Liver (tissue), 9 donors: ENCODE measurements around the gene AKAIN1. TPM values are rescaled to one million over a fixed set of nuclear protein-coding genes. Genes with fewer than 3 reads are reported as not detected.

Source experiments
- DNase-seq: peaks from one replicate; pipeline ENCODE4 v3.0.0-alpha.2; 2017; ENCODE audit warnings: low spot score
- H3K27ac ChIP-seq, 2 donors: one replicate each; pipeline ENCODE4 v1.7.0; 2013; ENCODE audit warnings: inconsistent platforms in 2 of 2, low read length in 2 of 2, control low read depth in 1 of 2, low read depth in 1 of 2, mild to moderate bottlenecking in 1 of 2
- H3K27me3 ChIP-seq, 4 donors: one replicate each; pipeline versions ENCODE4 v1.6.1 to v1.7.0; 2013; ENCODE audit warnings: low read length in 3 of 4, inconsistent platforms in 1 of 4, mild to moderate bottlenecking in 1 of 4, moderate library complexity in 1 of 4; ENCODE audit not compliant: control insufficient read depth in 4 of 4, insufficient read depth in 4 of 4
- H3K36me3 ChIP-seq, 4 donors: one replicate each; pipeline versions ENCODE4 v1.6.1 to v1.7.0; 2013; ENCODE audit warnings: low read length in 3 of 4, mild to moderate bottlenecking in 3 of 4, low read depth in 1 of 4, moderate library complexity in 1 of 4; ENCODE audit not compliant: control insufficient read depth in 4 of 4, insufficient read depth in 3 of 4
- H3K4me1 ChIP-seq, 4 donors: one replicate each; pipeline versions ENCODE4 v1.6.1 to v1.7.0; 2013; ENCODE audit warnings: low read length in 3 of 4, mild to moderate bottlenecking in 3 of 4, moderate library complexity in 1 of 4; ENCODE audit not compliant: control insufficient read depth in 4 of 4, insufficient read depth in 4 of 4
- H3K4me3 ChIP-seq, 3 donors: one replicate each; pipeline versions ENCODE4 v1.6.1 to v1.7.0; 2013; ENCODE audit warnings: low read length in 3 of 3, control low read depth in 1 of 3, low read depth in 1 of 3, mild to moderate bottlenecking in 1 of 3
- H3K9ac ChIP-seq, 2 donors: one replicate each; pipeline ENCODE4 v1.7.0; 2013; ENCODE audit warnings: low read length in 2 of 2, mild to moderate bottlenecking in 2 of 2, moderate library complexity in 2 of 2, control low read depth in 1 of 2, low read depth in 1 of 2
- H3K9me3 ChIP-seq, 4 donors: one replicate each; pipeline versions ENCODE4 v1.6.1 to v1.7.0; 2013; ENCODE audit warnings: low read length in 3 of 4; ENCODE audit not compliant: control insufficient read depth in 4 of 4
- CTCF ChIP-seq: fragments of 150-350 bp; IDR thresholded peaks from 2 replicates; pipeline ENCODE4 v1.5.1; 2017; ENCODE audit warnings: improper control_type of control experiment, low read depth, low read length; ENCODE audit not compliant: missing input control
- EGR1 ChIP-seq, 2 donors: IDR thresholded peaks; 2 replicates each; pipeline ENCODE4 v1.6.1; 2016 to 2018; ENCODE audit warnings: antibody characterized with exemption in 2 of 2, low read depth in 2 of 2
- FOXA1 ChIP-seq: IDR thresholded peaks from 2 replicates; pipeline ENCODE4 v1.6.1; 2016; ENCODE audit warnings: antibody characterized with exemption
- FOXA2 ChIP-seq: IDR thresholded peaks from 2 replicates; pipeline ENCODE4 v1.6.1; 2016; ENCODE audit warnings: antibody characterized with exemption
- GABPA ChIP-seq, 2 donors: IDR thresholded peaks in 1 of 2; conservative IDR thresholded peaks in 1 of 2; 2 replicates each; pipeline ENCODE4 v1.6.1; 2016; ENCODE audit warnings: antibody characterized with exemption in 2 of 2, mild to moderate bottlenecking in 1 of 2, moderate library complexity in 1 of 2
- HNF4A ChIP-seq, 2 donors: conservative IDR thresholded peaks; 2 replicates each; pipeline ENCODE4 v1.6.1; 2016; ENCODE audit warnings: antibody characterized with exemption in 2 of 2, mild to moderate bottlenecking in 2 of 2
- HNF4G ChIP-seq: IDR thresholded peaks from 2 replicates; pipeline ENCODE4 v1.6.1; 2016; ENCODE audit warnings: antibody characterized with exemption
- JUND ChIP-seq, 2 donors: IDR thresholded peaks; 2 replicates each; pipeline ENCODE4 v1.6.1; 2016; ENCODE audit warnings: antibody characterized with exemption in 2 of 2
- MAX ChIP-seq: IDR thresholded peaks from 2 replicates; pipeline ENCODE4 v1.6.1; 2016; ENCODE audit warnings: antibody characterized with exemption
- NR2F2 ChIP-seq: IDR thresholded peaks from 2 replicates; pipeline ENCODE4 v1.6.1; 2016; ENCODE audit warnings: antibody characterized with exemption
- RAD21 ChIP-seq, 2 donors: IDR thresholded peaks; 2 replicates each; pipeline ENCODE4 v1.6.1; 2016; ENCODE audit warnings: antibody characterized with exemption in 2 of 2, mild to moderate bottlenecking in 2 of 2
- RXRA ChIP-seq, 2 donors: IDR thresholded peaks; 2 replicates each; pipeline ENCODE4 v1.6.1; 2017 to 2018; ENCODE audit warnings: antibody characterized with exemption in 2 of 2, mild to moderate bottlenecking in 1 of 2
- SP1 ChIP-seq: IDR thresholded peaks from 2 replicates; pipeline ENCODE4 v1.6.1; 2018; ENCODE audit warnings: antibody characterized with exemption, mild to moderate bottlenecking
- TAF1 ChIP-seq: conservative IDR thresholded peaks from 2 replicates; pipeline ENCODE4 v1.6.1; 2016; ENCODE audit warnings: antibody characterized with exemption, mild to moderate bottlenecking
- YY1 ChIP-seq: IDR thresholded peaks from 2 replicates; pipeline ENCODE4 v1.6.1; 2016; ENCODE audit warnings: antibody characterized with exemption, mild to moderate bottlenecking
- ZBTB33 ChIP-seq: IDR thresholded peaks from 2 replicates; pipeline ENCODE4 v1.6.1; 2016; ENCODE audit warnings: antibody characterized with exemption
- WGBS: extraction: QIAGEN DNeasy Blood & Tissue Kit; methylation state at CpG from one replicate; pipeline ENCODE4 v1.1.7; 2013; 5-methylcytosine and 5-hydroxymethylcytosine counted together
- polyA plus RNA-seq, 2 donors: library from polyadenylated mRNA; stranded (reverse) in 1 of 2; unstranded in 1 of 2; fragments of 200-250 nt in 1 of 2; fragments of >200 nt in 1 of 2; fragmentation: Nextera tagmentation in 1 of 2; extraction: Ambion mirVana in 1 of 2; gene quantifications; one replicate each; pipeline versions ENCODE4 v1.2.1 to v1.2.3, GENCODE V29; 2013 to 2015
- total RNA-seq, 2 donors: library from RNA; depleted of rRNA; stranded (reverse); fragments of >200 nt; gene quantifications; one replicate each; pipeline ENCODE4 v1.2.3, GENCODE V29; 2014
- TF ChIP-seq, protein P1 (sequence below): IDR thresholded peaks from 2 replicates; pipeline ENCODE4 v1.6.1; 2016; ENCODE audit warnings: antibody characterized with exemption, mild to moderate bottlenecking
- TF ChIP-seq, protein P2 (sequence below): IDR thresholded peaks from 2 replicates; pipeline ENCODE4 v1.6.1; 2016; ENCODE audit warnings: antibody characterized with exemption
- donor health status: healthy.
- donor health status: healthy.
- donor health status: healthy.
- donor health status: healthy.
- donor health status: healthy.

AKAIN1 gene
- total and polyA plus RNA-seq, 4 donors, result 0.31 to 0.75 TPM; not detected in 2

DNA sequence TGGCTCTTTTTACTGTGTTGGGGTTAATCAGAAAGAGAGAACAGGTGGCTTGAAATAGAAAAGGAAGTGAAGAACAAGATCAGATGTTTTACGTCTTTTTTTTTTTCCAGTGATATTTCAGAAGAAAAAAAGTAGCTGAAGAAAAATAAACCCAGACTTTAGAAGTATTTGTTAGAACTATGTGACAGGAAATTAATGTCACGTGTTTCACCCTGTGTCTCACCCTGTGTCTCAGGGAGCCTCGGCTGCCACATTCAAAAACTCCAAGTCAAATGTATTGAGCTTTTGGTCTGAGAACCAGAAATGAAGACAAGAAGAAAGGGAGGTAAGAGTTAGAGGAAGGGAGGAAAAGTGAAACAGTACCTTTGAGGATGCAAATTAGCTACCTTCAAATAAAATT is 38.0 kb downstream of the AKAIN1 start (continued):
- TF ChIP-seq, protein P1, sequence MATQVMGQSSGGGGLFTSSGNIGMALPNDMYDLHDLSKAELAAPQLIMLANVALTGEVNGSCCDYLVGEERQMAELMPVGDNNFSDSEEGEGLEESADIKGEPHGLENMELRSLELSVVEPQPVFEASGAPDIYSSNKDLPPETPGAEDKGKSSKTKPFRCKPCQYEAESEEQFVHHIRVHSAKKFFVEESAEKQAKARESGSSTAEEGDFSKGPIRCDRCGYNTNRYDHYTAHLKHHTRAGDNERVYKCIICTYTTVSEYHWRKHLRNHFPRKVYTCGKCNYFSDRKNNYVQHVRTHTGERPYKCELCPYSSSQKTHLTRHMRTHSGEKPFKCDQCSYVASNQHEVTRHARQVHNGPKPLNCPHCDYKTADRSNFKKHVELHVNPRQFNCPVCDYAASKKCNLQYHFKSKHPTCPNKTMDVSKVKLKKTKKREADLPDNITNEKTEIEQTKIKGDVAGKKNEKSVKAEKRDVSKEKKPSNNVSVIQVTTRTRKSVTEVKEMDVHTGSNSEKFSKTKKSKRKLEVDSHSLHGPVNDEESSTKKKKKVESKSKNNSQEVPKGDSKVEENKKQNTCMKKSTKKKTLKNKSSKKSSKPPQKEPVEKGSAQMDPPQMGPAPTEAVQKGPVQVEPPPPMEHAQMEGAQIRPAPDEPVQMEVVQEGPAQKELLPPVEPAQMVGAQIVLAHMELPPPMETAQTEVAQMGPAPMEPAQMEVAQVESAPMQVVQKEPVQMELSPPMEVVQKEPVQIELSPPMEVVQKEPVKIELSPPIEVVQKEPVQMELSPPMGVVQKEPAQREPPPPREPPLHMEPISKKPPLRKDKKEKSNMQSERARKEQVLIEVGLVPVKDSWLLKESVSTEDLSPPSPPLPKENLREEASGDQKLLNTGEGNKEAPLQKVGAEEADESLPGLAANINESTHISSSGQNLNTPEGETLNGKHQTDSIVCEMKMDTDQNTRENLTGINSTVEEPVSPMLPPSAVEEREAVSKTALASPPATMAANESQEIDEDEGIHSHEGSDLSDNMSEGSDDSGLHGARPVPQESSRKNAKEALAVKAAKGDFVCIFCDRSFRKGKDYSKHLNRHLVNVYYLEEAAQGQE, result no peak
- no peak for TF ChIP-seq HNF4A (conservative IDR thresholded peaks at IDR 0.05)
- no peak for TF ChIP-seq TAF1

DNA sequence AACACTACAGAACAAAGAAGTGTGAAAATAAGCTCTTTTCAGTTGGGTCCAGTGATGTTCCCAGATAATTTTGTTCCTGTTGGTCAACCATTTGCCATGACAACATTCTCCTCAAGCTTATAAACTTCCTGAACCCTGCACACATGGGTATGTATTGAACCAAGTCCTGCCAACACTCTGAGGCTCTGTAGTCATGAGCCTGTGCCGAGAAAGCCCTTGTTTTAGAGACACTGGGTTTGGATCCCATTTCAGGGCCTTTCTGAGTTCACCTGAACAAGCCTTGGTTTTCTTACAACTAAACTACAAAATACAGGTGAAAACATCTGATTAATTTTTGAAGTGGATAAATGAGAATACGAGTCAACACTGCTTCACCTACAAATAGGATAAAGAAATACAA is 38.5 kb downstream of the AKAIN1 start:
- Histone ChIP-seq H3K4me1 (no peaks in the 10 kb centered on the region), H3K9ac (no peak overlapping the region), H3K4me3 (no peak overlapping the region), H3K27me3 (no peaks in the 10 kb centered on the region), H3K9me3 (peaks cover 0 to 8% (median 0%) of the 10 kb centered on the region in 4 donors), H3K27ac (no peak overlapping the region), H3K36me3 (no peaks in the 10 kb centered on the region)
- TF ChIP-seq MAX, result no peak
- no peak for TF ChIP-seq HNF4G
- TF ChIP-seq, protein P1, result no peak
- no peak for TF ChIP-seq NR2F2
- TF ChIP-seq FOXA2, result no peak
- no peak for TF ChIP-seq FOXA1
- TF ChIP-seq RAD21 (IDR thresholded peaks at IDR 0.05), result no peak
- TF ChIP-seq, protein P2, sequence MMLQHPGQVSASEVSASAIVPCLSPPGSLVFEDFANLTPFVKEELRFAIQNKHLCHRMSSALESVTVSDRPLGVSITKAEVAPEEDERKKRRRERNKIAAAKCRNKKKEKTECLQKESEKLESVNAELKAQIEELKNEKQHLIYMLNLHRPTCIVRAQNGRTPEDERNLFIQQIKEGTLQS, result no peak
- no peak for TF ChIP-seq TAF1
- TF ChIP-seq JUND (IDR thresholded peaks at IDR 0.05), result no peak
- TF ChIP-seq SP1, result no peak
- TF ChIP-seq GABPA (IDR thresholded peaks at IDR 0.05 in 1 of 2, conservative IDR thresholded peaks at IDR 0.05 in 1 of 2), result no peak
- no peak for TF ChIP-seq EGR1 (IDR thresholded peaks at IDR 0.05; ENCODE audit: low read depth in 2 of 2)
- DNase-seq, result no peak
- 56% methylated on average over 2 of the region's 2 CpGs for WGBS

GRCh38 chr18:5158172-5158571 is 38.9 kb downstream of the AKAIN1 start:
- DNase-seq, result no peak
- no peaks in the 10 kb centered on the region for H3K36me3 ChIP-seq
- H3K4me3 ChIP-seq, result no peak overlapping the region

More at GRCh38 chr18:5158172-5158571, 38.9 kb downstream of the AKAIN1 start:
- no peak overlapping the region for H3K9ac ChIP-seq
- TF ChIP-seq, protein P2, result no peak
- TF ChIP-seq YY1, result no peak
- TF ChIP-seq MAX, result no peak
- no peak for TF ChIP-seq JUND (IDR thresholded peaks at IDR 0.05)
- no peak for TF ChIP-seq RXRA (IDR thresholded peaks at IDR 0.05)
- no peak for TF ChIP-seq ZBTB33
- TF ChIP-seq TAF1, result no peak
- TF ChIP-seq GABPA (IDR thresholded peaks at IDR 0.05 in 1 of 2, conservative IDR thresholded peaks at IDR 0.05 in 1 of 2), result no peak
- no peak for TF ChIP-seq NR2F2
- TF ChIP-seq FOXA1, result no peak
- no peak for TF ChIP-seq RAD21 (IDR thresholded peaks at IDR 0.05)
- no peak for TF ChIP-seq CTCF
- TF ChIP-seq SP1, result no peak
- no peak for TF ChIP-seq EGR1 (IDR thresholded peaks at IDR 0.05; ENCODE audit: low read depth in 2 of 2)
- WGBS, result 49% methylated on average over 3 of the region's 3 CpGs
- H3K27me3 ChIP-seq, result no peaks in the 10 kb centered on the region
- no peak overlapping the region for H3K27ac ChIP-seq
- H3K9me3 ChIP-seq, result peaks cover 0 to 8% (median 0%) of the 10 kb centered on the region in 4 donors
- no peaks in the 10 kb centered on the region for H3K4me1 ChIP-seq
